GM23338 (cell line): ENCODE measurements around the gene TRIO. TPM values are rescaled to one million over a fixed set of nuclear protein-coding genes. Genes with fewer than 3 reads are reported as not detected.

Experiments
- ATAC-seq: fragments of 200-7000 bp; cut with Tn5 transposase; 3 replicates; pipeline ENCODE4 v1.9.1; 2020
- DNase-seq: peaks from one replicate; pipeline ENCODE4 v3.0.0-alpha.2; 2015; ENCODE audit warnings: low spot score
- H2AFZ ChIP-seq: fragments of 200-600 bp; sonication (generic); 2 replicates; pipeline ENCODE4 v1.8.0; 2016; ENCODE audit warnings: antibody characterized with exemption, mild to moderate bottlenecking, moderate library complexity
- H3F3A ChIP-seq: fragments of 200-600 bp; sonication (generic); replicated peaks from 2 replicates; pipeline ENCODE4 v1.8.0; 2017; ENCODE audit warnings: antibody characterized with exemption, mixed run types, low read depth
- H3K27ac ChIP-seq: fragments of 200-600 bp; sonication (generic); 2 replicates; pipeline ENCODE4 v1.6.1; 2016; ENCODE audit warnings: low read depth
- H3K27me3 ChIP-seq: fragments of 200-600 bp; sonication (generic); 2 replicates; pipeline ENCODE4 v1.8.0; 2016; ENCODE audit warnings: mild to moderate bottlenecking, mixed run types, moderate library complexity; ENCODE audit not compliant: insufficient read depth
- H3K36me3 ChIP-seq: fragments of 200-600 bp; sonication (generic); 2 replicates; pipeline ENCODE4 v1.8.0; 2016; ENCODE audit warnings: mild to moderate bottlenecking; ENCODE audit not compliant: insufficient read depth
- H3K4me1 ChIP-seq: fragments of 200-600 bp; sonication (generic); 2 replicates; pipeline ENCODE4 v1.8.0; 2016; ENCODE audit warnings: mild to moderate bottlenecking, moderate library complexity; ENCODE audit not compliant: insufficient read depth
- H3K4me2 ChIP-seq: fragments of 200-600 bp; sonication (generic); 2 replicates; pipeline ENCODE4 v1.7.1; 2017; ENCODE audit warnings: mixed run types
- H3K4me3 ChIP-seq: fragments of 200-600 bp; sonication (generic); 2 replicates; pipeline ENCODE4 v1.6.1; 2016; ENCODE audit warnings: mixed run types
- H3K79me2 ChIP-seq: fragments of 200-600 bp; sonication (generic); replicated peaks from 2 replicates; pipeline ENCODE4 v1.8.0; 2017; ENCODE audit warnings: mild to moderate bottlenecking; ENCODE audit not compliant: insufficient read depth
- H3K9me2 ChIP-seq: fragments of 200-600 bp; sonication (generic); 2 replicates; pipeline ENCODE4 v1.8.0; 2017; ENCODE audit not compliant: insufficient read depth
- H4K20me1 ChIP-seq: fragments of 200-600 bp; sonication (generic); replicated peaks from 2 replicates; pipeline ENCODE4 v1.8.0; 2017; ENCODE audit warnings: mild to moderate bottlenecking; ENCODE audit not compliant: insufficient read depth
- H3K27ac Mint-ChIP-seq: 2 replicates; pipeline ENCODE4 v1.8.0; 2020; ENCODE audit warnings: inconsistent platforms, mild to moderate bottlenecking, moderate library complexity, mixed read lengths
- H3K27me3 Mint-ChIP-seq: 3 replicates; pipeline ENCODE4 v1.8.0; 2022; ENCODE audit warnings: low read depth, mild to moderate bottlenecking, moderate library complexity, mixed read lengths, inconsistent platforms; ENCODE audit not compliant: insufficient read depth, poor library complexity
- H3K36me3 Mint-ChIP-seq: 3 replicates; pipeline ENCODE4 v1.8.0; 2021; ENCODE audit warnings: low read depth, mild to moderate bottlenecking, inconsistent platforms, moderate library complexity, mixed read lengths
- H3K4me1 Mint-ChIP-seq: 3 replicates; pipeline ENCODE4 v1.8.0; 2020; ENCODE audit warnings: mild to moderate bottlenecking, inconsistent platforms, mixed read lengths
- H3K4me3 Mint-ChIP-seq: 3 replicates; pipeline ENCODE4 v1.8.0; 2021; ENCODE audit warnings: moderate library complexity, mild to moderate bottlenecking, inconsistent platforms, mixed read lengths
- H3K9me3 Mint-ChIP-seq: 3 replicates; pipeline ENCODE4 v1.8.0; 2020; ENCODE audit warnings: moderate library complexity, mild to moderate bottlenecking, inconsistent platforms, mixed read lengths
- CREB1 ChIP-seq: fragments of 250-450 bp; sonication (Bioruptor Pico); IDR thresholded peaks from 2 replicates; pipeline ENCODE4 v1.5.0; 2020; ENCODE audit warnings: low read depth, mild to moderate bottlenecking, moderate library complexity
- CTCF ChIP-seq, 2 experiments: fragments of 200-600 bp in 1 of 2; sonication (generic) in 1 of 2; conservative IDR thresholded peaks; 2 replicates each; pipeline versions ENCODE4 v1.5.1 to v1.6.1; 2016 to 2017; ENCODE audit warnings: antibody characterized with exemption in 2 of 2, low read depth in 2 of 2, mild to moderate bottlenecking in 2 of 2, moderate library complexity in 1 of 2
- ETS1 ChIP-seq: IDR thresholded peaks from 2 replicates; pipeline ENCODE4 v1.6.1; 2016; ENCODE audit warnings: antibody characterized with exemption
- JUNB ChIP-seq: IDR thresholded peaks from one replicate; pipeline ENCODE4 v1.6.1; 2016; ENCODE audit warnings: antibody characterized with exemption; ENCODE audit not compliant: unreplicated experiment
- REST ChIP-seq: IDR thresholded peaks from one replicate; pipeline ENCODE4 v1.6.1; 2018; ENCODE audit warnings: antibody characterized with exemption; ENCODE audit not compliant: unreplicated experiment
- STAT1 ChIP-seq: IDR thresholded peaks from one replicate; pipeline ENCODE4 v1.6.1; 2016; ENCODE audit warnings: antibody characterized with exemption; ENCODE audit not compliant: unreplicated experiment
- ZNF331 ChIP-seq: fragments of 250-450 bp; sonication (Bioruptor Pico); IDR thresholded peaks from 2 replicates; pipeline ENCODE4 v1.5.0; 2020; ENCODE audit warnings: low read depth, mild to moderate bottlenecking, moderate library complexity
- ZNF462 ChIP-seq: fragments of 250-450 bp; sonication (Bioruptor Pico); IDR thresholded peaks from 2 replicates; pipeline ENCODE4 v1.5.0; 2020; ENCODE audit warnings: mild to moderate bottlenecking, moderate library complexity
- polyA plus RNA-seq: library from polyadenylated mRNA; unstranded; fragments of >200 nt; fragmentation: Nextera tagmentation; extraction: Ambion mirVana; gene quantifications from 2 replicates; pipeline ENCODE4 v1.2.1, GENCODE V29; 2016
- total RNA-seq: library from RNA; depleted of rRNA; stranded (reverse); fragments of >200 nt; shearing (Covaris generic); gene quantifications from 2 replicates; pipeline ENCODE4 v1.2.3, GENCODE V29; 2014

The TRIO gene
- total and polyA plus RNA-seq, 2 experiments from 2014 or later, result 13.8 to 113 TPM

- no peak for TF ChIP-seq REST
- TF ChIP-seq JUNB, result no peak
- no peak for TF ChIP-seq ZNF331 (CRISPR knock-in tag)
- TF ChIP-seq ZNF462 (CRISPR knock-in tag), result no peak
Observed at GRCh38 chr5:14516901-14517300, 373.8 kb downstream of the TRIO start (continued).

- H3K4me2 ChIP-seq, result no peak overlapping the region
- no peaks in the 10 kb centered on the region for H3F3A ChIP-seq
- no peaks in the 10 kb centered on the region for H3K27me3 ChIP-seq
- no peaks in the 10 kb centered on the region for H3K9me2 ChIP-seq
- H3K36me3 ChIP-seq, result no peaks in the 10 kb centered on the region
- no peak overlapping the region for H3K27ac ChIP-seq
- H4K20me1 ChIP-seq, result no peaks in the 10 kb centered on the region
- no peak overlapping the region for H3K4me3 ChIP-seq
- H3K4me1 ChIP-seq, result no peaks in the 10 kb centered on the region; the same call in 1 of the 2 replicates
- Mint-ChIP-seq H3K27me3 (peaks cover 6% of the 10 kb centered on the region), H3K9me3 (peaks cover 5% of the 10 kb centered on the region; the same call in 1 of the 3 replicates), H3K27ac (no peak overlapping the region), H3K36me3 (no peaks in the 10 kb centered on the region), H3K4me1 (peaks cover 2% of the 10 kb centered on the region; the same call in 1 of the 3 replicates), H3K4me3 (no peak overlapping the region)
- DNase-seq (no peak), ATAC-seq (no peak)
- H2AFZ ChIP-seq, result no peak overlapping the region
- H3K79me2 ChIP-seq, result no peaks in the 10 kb centered on the region
- TF ChIP-seq CREB1 (CRISPR knock-in tag) (no peak), REST (no peak), CTCF (conservative IDR thresholded peaks at IDR 0.05; ENCODE audit: low read depth in 2 of 2) (no peak), ETS1 (no peak), JUNB (no peak), STAT1 (no peak)
Observed at GRCh38 chr5:14518638-14519037, 375.5 kb downstream of the TRIO start.
